ENCODE results near the gene SCYGR7.

- TF ChIP-seq CTCF (IDR thresholded peaks at IDR 0.05) (no peak), POLR2AphosphoS5 (IDR thresholded peaks at IDR 0.05) (no peak), POLR2A (IDR thresholded peaks at IDR 0.05) (no peak)
These were observed 47.0 kb downstream of the SCYGR7 start for GRCh38 chr2:227774895-227775842.
